DOHH2 (cell line): ENCODE measurements around the gene BET1L.

Source experiments
- H3F3A ChIP-seq: fragments of 200-600 bp; sonication (generic), shearing (Covaris generic); 2 replicates; pipeline ENCODE4 v1.6.0; 2016; ENCODE audit warnings: antibody characterized with exemption, mild to moderate bottlenecking; ENCODE audit not compliant: control insufficient read depth, insufficient read depth
- H3K27ac ChIP-seq: fragments of 200-600 bp; sonication (generic); 2 replicates; pipeline ENCODE4 v1.5.1; 2014; ENCODE audit warnings: low read depth, mild to moderate bottlenecking, low read length, moderate library complexity
- H3K27me3 ChIP-seq: fragments of 200-600 bp; sonication (generic); 2 replicates; pipeline ENCODE4 v1.6.1; 2014; ENCODE audit warnings: mild to moderate bottlenecking, low read length, mixed read lengths; ENCODE audit not compliant: control insufficient read depth
- H3K36me3 ChIP-seq: fragments of 200-600 bp; sonication (generic); 2 replicates; pipeline ENCODE4 v1.6.1; 2014; ENCODE audit warnings: mild to moderate bottlenecking, low read length, moderate library complexity, mixed read lengths; ENCODE audit not compliant: control insufficient read depth
- H3K4me1 ChIP-seq: fragments of 200-600 bp; sonication (generic); 2 replicates; pipeline ENCODE4 v1.6.1; 2014; ENCODE audit warnings: mild to moderate bottlenecking, low read length, mixed read lengths; ENCODE audit not compliant: control insufficient read depth
- H3K4me2 ChIP-seq: fragments of 200-600 bp; sonication (generic); 2 replicates; pipeline ENCODE4 v1.6.0; 2014; ENCODE audit warnings: mild to moderate bottlenecking, low read length, moderate library complexity
- H3K4me3 ChIP-seq: fragments of 200-600 bp; sonication (generic); 2 replicates; pipeline ENCODE4 v1.5.1; 2014; ENCODE audit warnings: mild to moderate bottlenecking, low read length, mixed read lengths
- H3K79me2 ChIP-seq: fragments of 200-600 bp; sonication (generic); 2 replicates; pipeline ENCODE4 v1.6.1; 2014; ENCODE audit warnings: mild to moderate bottlenecking, low read length, mixed read lengths; ENCODE audit not compliant: control insufficient read depth
- H3K9me2 ChIP-seq: fragments of 200-600 bp; sonication (generic); replicated peaks from 2 replicates; pipeline ENCODE4 v1.6.1; 2014; ENCODE audit warnings: mild to moderate bottlenecking, low read length, mixed read lengths; ENCODE audit not compliant: control insufficient read depth
- H3K9me3 ChIP-seq: fragments of 200-600 bp; sonication (generic); 2 replicates; pipeline ENCODE4 v1.6.1; 2014; ENCODE audit warnings: antibody characterized with exemption, low read length, mixed read lengths; ENCODE audit not compliant: control insufficient read depth, insufficient read depth
- H4K20me1 ChIP-seq: fragments of 200-600 bp; sonication (generic); 2 replicates; pipeline ENCODE4 v1.6.0; 2014; ENCODE audit warnings: low read depth, mild to moderate bottlenecking, antibody characterized with exemption, low read length, moderate library complexity; ENCODE audit not compliant: control insufficient read depth, insufficient read depth
- EZH2phosphoT487 ChIP-seq: fragments of 200-600 bp; sonication (generic); IDR thresholded peaks from 2 replicates; pipeline ENCODE4 v1.6.1; 2017; ENCODE audit warnings: borderline replicate concordance, mild to moderate bottlenecking, antibody characterized with exemption, low read length, moderate library complexity, mixed read lengths
- TF ChIP-seq, protein P1 (sequence below): fragments of 200-600 bp; sonication (generic); IDR thresholded peaks from one replicate; pipeline ENCODE4 v1.5.1; 2014; ENCODE audit warnings: antibody characterized with exemption, mild to moderate bottlenecking, low read depth, low read length; ENCODE audit not compliant: poor library complexity, severe bottlenecking

Gene BET1L

DNA sequence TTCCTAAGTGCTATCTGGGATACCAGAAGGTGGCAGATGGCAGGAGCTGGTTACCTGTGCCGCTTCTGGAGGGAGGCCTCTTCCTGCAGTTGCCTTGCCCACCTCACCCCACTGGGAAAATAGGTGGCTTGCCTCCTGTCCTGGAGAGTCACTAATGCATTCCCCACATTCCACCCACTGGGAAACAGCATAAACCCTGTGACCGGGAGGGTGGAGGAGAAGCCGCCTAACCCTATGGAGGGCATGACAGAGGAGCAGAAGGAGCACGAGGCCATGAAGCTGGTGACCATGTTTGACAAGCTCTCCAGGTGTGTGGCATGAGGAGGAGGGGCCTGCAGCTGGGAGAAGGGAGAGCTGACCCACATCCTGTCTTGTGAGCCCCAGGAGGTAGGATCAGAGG, 5.9 kb upstream of the BET1L start:
- Histone ChIP-seq H3K9me2 (no peaks in the 10 kb centered on the region), H3K27ac (no peak overlapping the region), H3K4me1 (peaks cover 14% of the 10 kb centered on the region), H3F3A (peaks cover 7% of the 10 kb centered on the region), H3K36me3 (peaks cover 78% of the 10 kb centered on the region), H3K4me3 (no peak overlapping the region), H3K9me3 (no peaks in the 10 kb centered on the region), H3K27me3 (no peaks in the 10 kb centered on the region), H3K4me2 (no peak overlapping the region), H4K20me1 (peaks cover 11% of the 10 kb centered on the region), H3K79me2 (peaks cover 35% of the 10 kb centered on the region)
- TF ChIP-seq, protein P1, sequence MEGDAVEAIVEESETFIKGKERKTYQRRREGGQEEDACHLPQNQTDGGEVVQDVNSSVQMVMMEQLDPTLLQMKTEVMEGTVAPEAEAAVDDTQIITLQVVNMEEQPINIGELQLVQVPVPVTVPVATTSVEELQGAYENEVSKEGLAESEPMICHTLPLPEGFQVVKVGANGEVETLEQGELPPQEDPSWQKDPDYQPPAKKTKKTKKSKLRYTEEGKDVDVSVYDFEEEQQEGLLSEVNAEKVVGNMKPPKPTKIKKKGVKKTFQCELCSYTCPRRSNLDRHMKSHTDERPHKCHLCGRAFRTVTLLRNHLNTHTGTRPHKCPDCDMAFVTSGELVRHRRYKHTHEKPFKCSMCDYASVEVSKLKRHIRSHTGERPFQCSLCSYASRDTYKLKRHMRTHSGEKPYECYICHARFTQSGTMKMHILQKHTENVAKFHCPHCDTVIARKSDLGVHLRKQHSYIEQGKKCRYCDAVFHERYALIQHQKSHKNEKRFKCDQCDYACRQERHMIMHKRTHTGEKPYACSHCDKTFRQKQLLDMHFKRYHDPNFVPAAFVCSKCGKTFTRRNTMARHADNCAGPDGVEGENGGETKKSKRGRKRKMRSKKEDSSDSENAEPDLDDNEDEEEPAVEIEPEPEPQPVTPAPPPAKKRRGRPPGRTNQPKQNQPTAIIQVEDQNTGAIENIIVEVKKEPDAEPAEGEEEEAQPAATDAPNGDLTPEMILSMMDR, result no peak
- TF ChIP-seq EZH2phosphoT487, result no peak

DNA sequence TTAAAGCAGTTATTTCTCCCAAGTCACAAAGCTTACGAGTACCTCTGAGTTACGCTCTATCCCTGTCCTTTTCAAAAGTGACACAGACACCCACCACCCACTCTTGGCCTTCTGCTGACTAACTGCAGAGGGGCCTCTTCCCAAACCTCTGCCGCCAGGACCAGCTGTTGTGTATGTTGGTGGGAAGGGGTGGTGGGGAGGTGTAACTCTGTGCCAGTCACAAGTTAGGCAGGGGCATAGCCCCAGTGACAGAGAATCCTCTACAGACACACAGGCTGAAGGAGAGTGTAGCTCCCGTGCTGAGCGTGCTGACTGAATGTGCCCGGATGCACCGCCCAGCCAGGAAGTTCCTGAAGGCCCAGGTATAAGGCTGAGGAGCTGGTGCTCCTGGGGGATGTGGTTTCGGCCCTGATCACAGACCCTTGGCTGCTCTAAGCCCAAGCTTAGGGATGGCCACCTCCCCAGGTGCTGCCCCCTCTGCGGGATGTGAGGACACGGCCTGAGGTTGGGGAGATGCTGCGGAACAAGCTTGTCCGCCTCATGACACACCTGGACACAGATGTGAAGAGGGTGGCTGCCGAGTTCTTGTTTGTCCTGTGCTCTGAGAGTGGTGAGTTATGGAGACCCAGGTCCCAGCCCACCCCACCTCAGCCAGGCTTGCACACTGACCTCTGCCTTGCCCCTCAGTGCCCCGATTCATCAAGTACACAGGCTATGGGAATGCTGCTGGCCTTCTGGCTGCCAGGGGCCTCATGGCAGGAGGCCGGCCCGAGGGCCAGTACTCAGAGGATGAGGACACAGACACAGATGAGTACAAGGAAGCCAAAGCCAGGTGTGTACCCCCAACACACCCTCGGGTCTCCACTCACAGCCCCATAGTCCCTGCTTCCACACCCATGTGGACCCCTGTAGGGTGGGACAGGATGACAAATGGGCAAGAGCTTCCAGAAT, 5.2 kb upstream of the BET1L start:
- peaks cover 11% of the 10 kb centered on the region for H4K20me1 ChIP-seq
- H3K79me2 ChIP-seq, result peaks cover 37% of the 10 kb centered on the region
- H3K36me3 ChIP-seq, result peaks cover 83% of the 10 kb centered on the region

DNA sequence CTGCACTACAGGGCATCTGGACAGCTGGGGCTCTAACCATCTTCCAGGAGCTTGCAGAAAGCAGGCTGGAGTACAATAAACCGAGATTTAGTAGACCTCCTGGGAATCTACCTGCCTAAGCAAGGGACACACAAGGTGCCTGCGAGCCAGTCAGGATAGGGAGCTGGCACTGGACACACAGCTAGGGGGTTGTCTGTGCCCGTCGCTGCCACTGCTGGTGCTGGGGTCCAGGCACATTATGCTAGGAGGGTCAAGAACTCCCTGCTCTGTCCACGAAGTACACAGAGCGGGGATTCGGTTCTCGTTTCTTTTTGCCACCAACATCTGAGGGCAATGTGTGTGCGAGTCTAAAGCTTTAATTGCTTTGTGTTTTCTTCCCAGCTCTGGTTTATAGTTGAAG, 4.5 kb upstream of the BET1L start:
- H3K79me2 ChIP-seq, result peaks cover 42% of the 10 kb centered on the region
- H3K9me3 ChIP-seq, result no peaks in the 10 kb centered on the region
- TF ChIP-seq, protein P1, result no peak
- no peak for TF ChIP-seq EZH2phosphoT487
- peaks cover 12% of the 10 kb centered on the region for H3F3A ChIP-seq
- H3K36me3 ChIP-seq, result peaks cover 86% of the 10 kb centered on the region
- H3K4me1 ChIP-seq, result peaks cover 14% of the 10 kb centered on the region
- H3K27ac ChIP-seq, result no peak overlapping the region
- no peak overlapping the region for H3K4me3 ChIP-seq
- no peak overlapping the region for H3K4me2 ChIP-seq
- peaks cover 11% of the 10 kb centered on the region for H4K20me1 ChIP-seq
- no peaks in the 10 kb centered on the region for H3K27me3 ChIP-seq
- H3K9me2 ChIP-seq, result no peaks in the 10 kb centered on the region

More for the DNA sequence above, 5.2 kb upstream of the BET1L start:
- Histone ChIP-seq H3K4me3 (no peak overlapping the region), H3K4me1 (peaks cover 14% of the 10 kb centered on the region), H3K9me2 (no peaks in the 10 kb centered on the region), H3K27ac (no peak overlapping the region), H3K4me2 (no peak overlapping the region), H3F3A (peaks cover 12% of the 10 kb centered on the region), H3K27me3 (no peaks in the 10 kb centered on the region), H3K9me3 (no peaks in the 10 kb centered on the region)
- TF ChIP-seq EZH2phosphoT487, result no peak
- TF ChIP-seq, protein P1, result no peak
